SU-DHL-6 (cell line): ENCODE measurements around the gene RBFOX2.

ENCODE experiments used
- EZH2phosphoT487 ChIP-seq: fragments of 200-600 bp; sonication (generic), shearing (Covaris generic); conservative IDR thresholded peaks from 2 replicates; pipeline ENCODE4 v1.6.1; 2018; ENCODE audit warnings: mild to moderate bottlenecking, antibody characterized with exemption, low read length, moderate library complexity, mixed read lengths
- TF ChIP-seq, protein P1 (sequence below): fragments of 200-600 bp; sonication (generic); IDR thresholded peaks from one replicate; pipeline ENCODE4 v1.5.1; 2017; ENCODE audit warnings: antibody characterized with exemption, mild to moderate bottlenecking, low read length, moderate library complexity; ENCODE audit not compliant: insufficient read depth, poor library complexity, severe bottlenecking

DNA sequence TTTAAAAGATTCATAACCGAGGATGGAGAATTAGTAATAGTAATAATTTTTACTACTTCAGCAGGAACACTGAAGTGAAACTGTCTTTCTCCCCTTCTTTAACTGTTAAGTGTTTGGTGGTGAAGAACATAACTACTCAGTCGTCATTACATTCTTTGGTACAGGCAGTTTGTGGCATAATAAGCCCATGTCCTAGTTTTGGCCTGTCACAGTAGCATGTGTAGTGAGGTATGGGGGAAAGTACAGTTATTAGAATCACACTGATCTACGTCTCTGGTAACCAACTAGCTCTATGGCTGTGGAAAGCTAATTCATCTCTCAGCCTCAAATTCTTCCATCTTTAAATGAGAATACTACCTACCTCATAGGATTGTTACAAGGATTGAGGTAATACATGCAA, 71.8 kb downstream of the RBFOX2 start:
- TF ChIP-seq, protein P1, sequence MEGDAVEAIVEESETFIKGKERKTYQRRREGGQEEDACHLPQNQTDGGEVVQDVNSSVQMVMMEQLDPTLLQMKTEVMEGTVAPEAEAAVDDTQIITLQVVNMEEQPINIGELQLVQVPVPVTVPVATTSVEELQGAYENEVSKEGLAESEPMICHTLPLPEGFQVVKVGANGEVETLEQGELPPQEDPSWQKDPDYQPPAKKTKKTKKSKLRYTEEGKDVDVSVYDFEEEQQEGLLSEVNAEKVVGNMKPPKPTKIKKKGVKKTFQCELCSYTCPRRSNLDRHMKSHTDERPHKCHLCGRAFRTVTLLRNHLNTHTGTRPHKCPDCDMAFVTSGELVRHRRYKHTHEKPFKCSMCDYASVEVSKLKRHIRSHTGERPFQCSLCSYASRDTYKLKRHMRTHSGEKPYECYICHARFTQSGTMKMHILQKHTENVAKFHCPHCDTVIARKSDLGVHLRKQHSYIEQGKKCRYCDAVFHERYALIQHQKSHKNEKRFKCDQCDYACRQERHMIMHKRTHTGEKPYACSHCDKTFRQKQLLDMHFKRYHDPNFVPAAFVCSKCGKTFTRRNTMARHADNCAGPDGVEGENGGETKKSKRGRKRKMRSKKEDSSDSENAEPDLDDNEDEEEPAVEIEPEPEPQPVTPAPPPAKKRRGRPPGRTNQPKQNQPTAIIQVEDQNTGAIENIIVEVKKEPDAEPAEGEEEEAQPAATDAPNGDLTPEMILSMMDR: no peak
- TF ChIP-seq EZH2phosphoT487: no peak
